Fibroblast of lung (primary cell): ENCODE measurements around the gene CAMK1D. TPM values are rescaled to one million over a fixed set of nuclear protein-coding genes. Genes with fewer than 3 reads are reported as not detected.

ENCODE experiments used
- DNase-seq, 2 donors: peaks; one replicate each; pipeline versions ENCODE4 v3.0.0 to v3.0.0-alpha.2; 2010; ENCODE audit warnings: low read depth in 2 of 2
- H2AFZ ChIP-seq: 2 replicates; pipeline ENCODE4 v1.5.1; 2012; ENCODE audit warnings: low read length, control low read depth, inconsistent platforms
- H3K27ac ChIP-seq: 2 replicates; pipeline ENCODE4 v1.5.1; 2011; ENCODE audit warnings: low read length, control low read depth; ENCODE audit not compliant: insufficient read depth
- H3K27me3 ChIP-seq: 2 replicates; pipeline ENCODE4 v1.5.1; 2011; ENCODE audit warnings: mild to moderate bottlenecking, low read length; ENCODE audit not compliant: control insufficient read depth, insufficient read depth
- H3K36me3 ChIP-seq: 2 replicates; pipeline ENCODE4 v1.5.1; 2011; ENCODE audit warnings: low read length; ENCODE audit not compliant: control insufficient read depth, insufficient read depth
- H3K4me1 ChIP-seq: 2 replicates; pipeline ENCODE4 v1.5.1; 2011; ENCODE audit warnings: low read length; ENCODE audit not compliant: control insufficient read depth, insufficient read depth; ENCODE audit errors: extremely low read depth
- H3K4me2 ChIP-seq: 2 replicates; pipeline ENCODE4 v1.5.1; 2011; ENCODE audit warnings: low read length, control low read depth; ENCODE audit not compliant: insufficient read depth; ENCODE audit errors: extremely low read depth
- H3K4me3 ChIP-seq, 4 experiments: fragments of 200-600 bp in 1 of 4; sonication (generic) in 1 of 4; replicated peaks in 1 of 4; 2 replicates each; pipeline ENCODE4 v1.5.1; 2011 to 2016; ENCODE audit warnings: low read length in 4 of 4, low read depth in 3 of 4, mild to moderate bottlenecking in 3 of 4, control low read depth in 2 of 4, inconsistent platforms in 1 of 4, mixed read lengths in 1 of 4; ENCODE audit not compliant: insufficient read depth in 1 of 4; ENCODE audit errors: control extremely low read depth in 1 of 4
- H3K79me2 ChIP-seq: 2 replicates; pipeline ENCODE4 v1.5.1; 2012; ENCODE audit warnings: mild to moderate bottlenecking, low read length, inconsistent platforms; ENCODE audit not compliant: control insufficient read depth, insufficient read depth
- H3K9ac ChIP-seq: 2 replicates; pipeline ENCODE4 v1.5.1; 2011; ENCODE audit warnings: mild to moderate bottlenecking, low read length, control low read depth; ENCODE audit not compliant: insufficient read depth
- H3K9me3 ChIP-seq: 2 replicates; pipeline ENCODE4 v1.5.1; 2012; ENCODE audit warnings: low read depth, low read length; ENCODE audit not compliant: control insufficient read depth, insufficient read depth
- H4K20me1 ChIP-seq: 2 replicates; pipeline ENCODE4 v1.5.1; 2011; ENCODE audit warnings: low read length; ENCODE audit not compliant: control insufficient read depth, insufficient read depth; ENCODE audit errors: extremely low read depth
- CTCF ChIP-seq, 2 donors: IDR thresholded peaks in 1 of 2; conservative IDR thresholded peaks in 1 of 2; 1 replicate in 1 of 2; 2 replicates in 1 of 2; pipeline ENCODE4 v1.5.1; 2011 to 2012; ENCODE audit warnings: low read length in 2 of 2, control low read depth in 1 of 2, inconsistent platforms in 1 of 2, low read depth in 1 of 2, mild to moderate bottlenecking in 1 of 2
- EZH2 ChIP-seq: IDR thresholded peaks from 2 replicates; pipeline ENCODE4 v1.5.1; 2012; ENCODE audit warnings: low read length, control low read depth, mild to moderate bottlenecking; ENCODE audit errors: missing control alignments
- polyA plus RNA-seq, 2 donors: library from polyadenylated mRNA; depleted of rRNA in 1 of 2; stranded (reverse) in 1 of 2; unstranded in 1 of 2; fragments of >200 nt; gene quantifications; 2 replicates each; pipeline ENCODE4 v1.2.1, GENCODE V29; 2011 to 2012; ENCODE audit warnings: missing spikeins in 1 of 2
- total RNA-seq: library from RNA; depleted of rRNA; stranded (reverse); fragments of >200 nt; gene quantifications from 2 replicates; pipeline ENCODE4 v1.2.1, GENCODE V29; 2014

The CAMK1D gene
- total and polyA plus RNA-seq, 2 donors (not counting 1 experiment from before 2014, with no cell fraction given): 2.3 TPM

DNA sequence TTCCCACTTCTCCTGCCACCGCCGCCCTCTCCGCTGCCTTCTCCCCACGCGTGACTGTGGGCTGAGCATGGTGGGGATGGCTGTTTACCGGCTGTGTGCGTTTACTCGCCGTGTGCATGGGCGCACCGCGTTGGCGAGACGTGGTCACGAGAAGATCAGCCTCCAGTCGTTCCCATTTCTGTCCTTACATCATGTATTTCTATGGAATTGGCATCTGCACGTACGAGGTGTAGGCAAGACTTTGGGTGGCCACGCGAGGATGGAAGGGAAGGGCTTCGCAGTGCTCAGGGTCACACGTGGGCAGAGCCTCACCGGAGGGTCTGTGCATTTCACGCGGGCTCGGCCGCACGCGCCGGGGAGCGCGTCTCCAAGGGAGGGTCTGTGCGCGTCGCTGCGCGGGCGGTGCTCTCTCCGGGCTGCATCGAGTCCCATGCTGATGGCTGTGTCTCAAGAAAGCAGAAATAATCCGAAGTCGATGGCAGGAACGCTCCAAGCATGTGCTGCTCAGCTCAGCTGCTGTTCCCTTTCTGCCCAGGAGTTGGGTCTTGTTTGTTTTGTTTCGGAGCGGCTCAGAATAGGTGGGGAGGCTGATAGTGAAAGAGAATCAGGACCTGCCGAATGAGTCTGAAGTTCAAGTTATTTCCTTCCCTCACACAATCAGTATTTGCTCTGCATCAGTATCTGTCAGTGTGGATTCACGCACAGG lies 973 bp downstream of the CAMK1D start:
- Histone ChIP-seq H3K9ac (peak overlapping the region; percentile 42), H3K27ac (no peak overlapping the region), H3K27me3 (peaks cover 3% of the 10 kb centered on the region), H3K4me1 (peaks cover 2% of the 10 kb centered on the region), H3K4me2 (peak overlapping the region; percentile 98), H4K20me1 (no peaks in the 10 kb centered on the region), H3K9me3 (no peaks in the 10 kb centered on the region), H2AFZ (peak overlapping the region; percentile 76), H3K36me3 (no peaks in the 10 kb centered on the region), H3K4me3 (peak overlapping the region; percentile 57 to 70 (median 68)), H3K79me2 (no peaks in the 10 kb centered on the region)
- peak; percentile 31 to 55 for DNase-seq
- TF ChIP-seq CTCF (conservative IDR thresholded peaks at IDR 0.05 in 1 of 2, IDR thresholded peaks at IDR 0.05 in 1 of 2; ENCODE audit: low read depth in 1 of 2, low read length in 2 of 2) (no peak), EZH2 (no peak)

DNA sequence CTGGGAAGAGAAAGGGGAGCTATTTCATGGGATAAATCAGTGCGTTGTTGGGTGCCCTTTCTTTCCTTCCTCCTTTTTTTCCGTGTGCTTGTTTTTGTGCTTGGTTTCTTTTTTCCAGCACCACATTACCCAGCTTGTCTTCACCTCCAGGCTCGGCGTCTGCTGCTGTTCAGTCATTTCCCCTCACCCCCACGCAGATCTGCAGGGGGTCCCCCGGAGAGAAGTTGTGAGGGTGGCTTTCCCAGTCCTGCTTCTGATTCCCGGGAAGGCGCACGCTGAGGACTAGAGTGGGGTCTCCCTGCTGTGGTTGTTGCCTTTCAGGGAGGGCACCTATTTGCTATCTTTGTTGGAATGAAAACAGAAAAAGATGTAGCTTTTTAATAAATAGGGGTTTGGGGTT lies 1.6 kb downstream of the CAMK1D start:
- H3K4me2 ChIP-seq: peak overlapping the region; percentile 98
- no peak for TF ChIP-seq EZH2
- no peaks in the 10 kb centered on the region for H3K9me3 ChIP-seq
- H3K4me3 ChIP-seq: peak overlapping the region; percentile 57 to 70 (median 68)
- no peak overlapping the region for H3K9ac ChIP-seq
- no peaks in the 10 kb centered on the region for H3K36me3 ChIP-seq
- peak overlapping the region; percentile 76 for H2AFZ ChIP-seq
- peaks cover 2% of the 10 kb centered on the region for H3K4me1 ChIP-seq
- H3K79me2 ChIP-seq: no peaks in the 10 kb centered on the region
- H3K27ac ChIP-seq: no peak overlapping the region
- H3K27me3 ChIP-seq: peaks cover 3% of the 10 kb centered on the region
- H4K20me1 ChIP-seq: no peaks in the 10 kb centered on the region
- DNase-seq: no peak

- Histone ChIP-seq H4K20me1 (no peaks in the 10 kb centered on the region), H3K27me3 (peaks cover 3% of the 10 kb centered on the region), H3K79me2 (no peaks in the 10 kb centered on the region), H3K36me3 (no peaks in the 10 kb centered on the region), H3K9ac (no peak overlapping the region), H3K9me3 (no peaks in the 10 kb centered on the region), H3K4me2 (no peak overlapping the region), H3K4me1 (peaks cover 2% of the 10 kb centered on the region), H3K4me3 (no peak overlapping the region), H2AFZ (no peak overlapping the region), H3K27ac (no peak overlapping the region)
- DNase-seq: no peak
- TF ChIP-seq EZH2 (no peak), CTCF (conservative IDR thresholded peaks at IDR 0.05 in 1 of 2, IDR thresholded peaks at IDR 0.05 in 1 of 2; ENCODE audit: low read depth in 1 of 2, low read length in 2 of 2) (no peak)
Measured at GRCh38 chr10:12351447-12351846, 2.1 kb downstream of the CAMK1D start.
